Measurements from ENCODE around the gene EPHA6. TPM values are rescaled to one million over a fixed set of nuclear protein-coding genes. Genes with fewer than 3 reads are reported as not detected.

Gene EPHA6
- total RNA-seq, 4 donors from 2014 or later: 0.60 to 3.8 (median 3.0) TPM

GRCh38 chr3:97694876-97695275 is 880.5 kb downstream of the EPHA6 start:
- no peak overlapping the region for H3K27ac ChIP-seq
- TF ChIP-seq EP300 (IDR thresholded peaks at IDR 0.05; ENCODE audit: low read depth): no peak
- TF ChIP-seq, protein P1, sequence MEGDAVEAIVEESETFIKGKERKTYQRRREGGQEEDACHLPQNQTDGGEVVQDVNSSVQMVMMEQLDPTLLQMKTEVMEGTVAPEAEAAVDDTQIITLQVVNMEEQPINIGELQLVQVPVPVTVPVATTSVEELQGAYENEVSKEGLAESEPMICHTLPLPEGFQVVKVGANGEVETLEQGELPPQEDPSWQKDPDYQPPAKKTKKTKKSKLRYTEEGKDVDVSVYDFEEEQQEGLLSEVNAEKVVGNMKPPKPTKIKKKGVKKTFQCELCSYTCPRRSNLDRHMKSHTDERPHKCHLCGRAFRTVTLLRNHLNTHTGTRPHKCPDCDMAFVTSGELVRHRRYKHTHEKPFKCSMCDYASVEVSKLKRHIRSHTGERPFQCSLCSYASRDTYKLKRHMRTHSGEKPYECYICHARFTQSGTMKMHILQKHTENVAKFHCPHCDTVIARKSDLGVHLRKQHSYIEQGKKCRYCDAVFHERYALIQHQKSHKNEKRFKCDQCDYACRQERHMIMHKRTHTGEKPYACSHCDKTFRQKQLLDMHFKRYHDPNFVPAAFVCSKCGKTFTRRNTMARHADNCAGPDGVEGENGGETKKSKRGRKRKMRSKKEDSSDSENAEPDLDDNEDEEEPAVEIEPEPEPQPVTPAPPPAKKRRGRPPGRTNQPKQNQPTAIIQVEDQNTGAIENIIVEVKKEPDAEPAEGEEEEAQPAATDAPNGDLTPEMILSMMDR (IDR thresholded peaks at IDR 0.05): no peak
- in situ Hi-C loops (cut with MboI; ENCODE audit: low pct_ligation_motif_present in 1 of 4, low pct_unique_long_range_greater_than_20kb in 1 of 4, low sequenced_read_pairs in 3 of 4) (loop anchor here in 1 of 4 donors (25.0 kb wide), 1 partner anchor 833 kb away; no protein-coding TSS in a partner anchor), intact Hi-C loops (cut with DNase I; ENCODE audit: low total_unique reads) (no loop called here)
- no peaks in the 10 kb centered on the region for H3K4me1 ChIP-seq
- no peak for DNase-seq
- no peaks in the 10 kb centered on the region for H3K27me3 ChIP-seq
- no peaks in the 10 kb centered on the region for H3K9me3 ChIP-seq
- H3K36me3 ChIP-seq: no peaks in the 10 kb centered on the region
- 84 to 92% methylated on average over 1 of the region's 1 CpG for WGBS, 2 donors (ENCODE audit: low coverage in 1 of 2)
- H3K4me3 ChIP-seq: no peak overlapping the region

- H3K27me3 ChIP-seq: no peaks in the 10 kb centered on the region
- in situ Hi-C loops (cut with MboI; ENCODE audit: low pct_ligation_motif_present in 1 of 4, low pct_unique_long_range_greater_than_20kb in 1 of 4, low sequenced_read_pairs in 3 of 4) (loop anchor here in 1 of 4 donors (25.0 kb wide), 1 partner anchor 836 kb away; no protein-coding TSS in a partner anchor), intact Hi-C loops (cut with DNase I; ENCODE audit: low total_unique reads) (no loop called here)
- 33 to 44% methylated on average over 5 of the region's 5 CpGs for WGBS, 2 donors (ENCODE audit: low coverage in 1 of 2)
- H3K36me3 ChIP-seq: no peaks in the 10 kb centered on the region
- H3K9me3 ChIP-seq: no peaks in the 10 kb centered on the region
- TF ChIP-seq EP300 (IDR thresholded peaks at IDR 0.05; ENCODE audit: low read depth): no peak
- TF ChIP-seq POLR2AphosphoS5 (IDR thresholded peaks at IDR 0.05): no peak
- no peak for TF ChIP-seq POLR2A (IDR thresholded peaks at IDR 0.05)
- TF ChIP-seq, protein P1 (IDR thresholded peaks at IDR 0.05): no peak
- H3K27ac ChIP-seq: no peak overlapping the region
- no peaks in the 10 kb centered on the region for H3K4me1 ChIP-seq
- no peak overlapping the region for H3K4me3 ChIP-seq
- no peak for DNase-seq
Observed at GRCh38 chr3:97698691-97699090, 884.3 kb downstream of the EPHA6 start.

GRCh38 chr3:97699889-97700288 is 885.5 kb downstream of the EPHA6 start:
- TF ChIP-seq, protein P1 (IDR thresholded peaks at IDR 0.05): no peak
- TF ChIP-seq POLR2A (IDR thresholded peaks at IDR 0.05) (no peak), POLR2AphosphoS5 (IDR thresholded peaks at IDR 0.05) (no peak), EP300 (IDR thresholded peaks at IDR 0.05; ENCODE audit: low read depth) (no peak)
- Histone ChIP-seq H3K4me3 (no peak overlapping the region), H3K27ac (no peak overlapping the region), H3K27me3 (no peaks in the 10 kb centered on the region), H3K36me3 (no peaks in the 10 kb centered on the region), H3K9me3 (no peaks in the 10 kb centered on the region), H3K4me1 (no peaks in the 10 kb centered on the region)
- in situ Hi-C loops (cut with MboI; ENCODE audit: low pct_ligation_motif_present in 1 of 4, low pct_unique_long_range_greater_than_20kb in 1 of 4, low sequenced_read_pairs in 3 of 4) (loop anchor here in 3 of 4 donors (25.0 kb wide), 1 partner anchor 838 kb away; no protein-coding TSS in a partner anchor), intact Hi-C loops (cut with DNase I; ENCODE audit: low total_unique reads) (no loop called here)
- 71 to 86% methylated on average over 2 of the region's 2 CpGs for WGBS, 2 donors (ENCODE audit: low coverage in 1 of 2)
- no peak for DNase-seq

DNA sequence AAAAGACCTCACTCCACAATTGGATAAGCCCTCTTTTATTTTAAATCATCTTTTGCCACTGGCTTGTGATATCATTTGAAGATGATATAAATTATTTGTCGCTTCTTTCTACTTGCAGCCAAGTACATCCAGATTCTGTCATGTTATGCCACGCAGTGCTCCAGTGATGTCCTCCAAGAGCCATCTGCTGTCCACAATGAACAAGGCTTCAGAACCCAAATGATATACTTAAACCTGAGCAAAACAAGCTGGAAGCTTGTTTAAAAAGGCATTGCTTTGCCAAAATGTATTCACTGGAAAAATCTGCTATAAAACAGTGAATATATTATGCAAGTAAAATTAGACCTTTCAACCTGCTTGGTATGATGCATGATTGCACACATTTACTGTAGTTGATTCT is 891.4 kb downstream of the EPHA6 start:
- no peaks in the 10 kb centered on the region for H3K36me3 ChIP-seq
- H3K4me1 ChIP-seq: no peaks in the 10 kb centered on the region
- TF ChIP-seq POLR2A (IDR thresholded peaks at IDR 0.05): no peak
- TF ChIP-seq EP300 (IDR thresholded peaks at IDR 0.05; ENCODE audit: low read depth): no peak
- TF ChIP-seq, protein P1 (IDR thresholded peaks at IDR 0.05): no peak
- TF ChIP-seq POLR2AphosphoS5 (IDR thresholded peaks at IDR 0.05): no peak
- in situ Hi-C loops (cut with MboI; ENCODE audit: low pct_ligation_motif_present in 1 of 4, low pct_unique_long_range_greater_than_20kb in 1 of 4, low sequenced_read_pairs in 3 of 4): loop anchor here in 2 of 4 donors (25.0 kb wide), 1 partner anchor 843 kb away; no protein-coding TSS in a partner anchor
- WGBS, 2 donors (ENCODE audit: low coverage in 1 of 2): 59 to 71% methylated on average over 2 of the region's 2 CpGs
- no peak overlapping the region for H3K4me3 ChIP-seq
- no peaks in the 10 kb centered on the region for H3K9me3 ChIP-seq
- intact Hi-C loops (cut with DNase I; ENCODE audit: low total_unique reads): no loop called here
- peak overlapping the region in 1 of 4 donors; percentile 7 for H3K27ac ChIP-seq
- DNase-seq: no peak
- no peaks in the 10 kb centered on the region for H3K27me3 ChIP-seq

Data from transverse colon (tissue), 4 donors.